BJ (cell line): ENCODE measurements around the gene SLC24A4. TPM values are rescaled to one million over a fixed set of nuclear protein-coding genes. Genes with fewer than 3 reads are reported as not detected.

Experiments used
- CTCF ChIA-PET: fragments of 350-600 bp; formaldehyde crosslinking; extraction: SDS; loops from one replicate; lab custom pipeline; 2021; ENCODE audit warnings: antibody characterized with exemption, inconsistent platforms; lab: Yijun Ruan, JAX
- POLR2A ChIA-PET: fragments of 300-600 bp; sonication (Branson Sonifier 250); formaldehyde crosslinking; extraction: SDS; loops from one replicate; lab custom pipeline; 2021; ENCODE audit warnings: antibody characterized with exemption; lab: Charles Lee
- DNase-seq: peaks from one replicate; pipeline ENCODE4 v3.0.0-alpha.2; 2011; ENCODE audit warnings: low read depth
- H3K27me3 ChIP-seq: 2 replicates; pipeline ENCODE4 v1.6.0; 2011; ENCODE audit warnings: low read length; ENCODE audit not compliant: control insufficient read depth, insufficient read depth
- H3K36me3 ChIP-seq: 2 replicates; pipeline ENCODE4 v1.5.1; 2011; ENCODE audit warnings: low read length; ENCODE audit not compliant: control insufficient read depth, insufficient read depth
- H3K4me3 ChIP-seq: 2 replicates; pipeline ENCODE4 v1.5.1; 2011; ENCODE audit warnings: low read depth, mild to moderate bottlenecking, control low read depth, low read length
- polyA plus RNA-seq: library from polyadenylated mRNA; depleted of rRNA; stranded (reverse); fragments of >200 nt; gene quantifications from 2 replicates; pipeline ENCODE4 v1.2.3, GENCODE V29; 2011
- TF ChIP-seq, protein P1 (sequence below): IDR thresholded peaks from 2 replicates; pipeline ENCODE4 v1.5.1; 2011; ENCODE audit warnings: low read depth, mild to moderate bottlenecking, control low read depth, inconsistent platforms, low read length, moderate library complexity; ENCODE audit not compliant: insufficient read depth

The SLC24A4 gene
- polyA plus RNA-seq, 1 experiment, result not detected

DNA sequence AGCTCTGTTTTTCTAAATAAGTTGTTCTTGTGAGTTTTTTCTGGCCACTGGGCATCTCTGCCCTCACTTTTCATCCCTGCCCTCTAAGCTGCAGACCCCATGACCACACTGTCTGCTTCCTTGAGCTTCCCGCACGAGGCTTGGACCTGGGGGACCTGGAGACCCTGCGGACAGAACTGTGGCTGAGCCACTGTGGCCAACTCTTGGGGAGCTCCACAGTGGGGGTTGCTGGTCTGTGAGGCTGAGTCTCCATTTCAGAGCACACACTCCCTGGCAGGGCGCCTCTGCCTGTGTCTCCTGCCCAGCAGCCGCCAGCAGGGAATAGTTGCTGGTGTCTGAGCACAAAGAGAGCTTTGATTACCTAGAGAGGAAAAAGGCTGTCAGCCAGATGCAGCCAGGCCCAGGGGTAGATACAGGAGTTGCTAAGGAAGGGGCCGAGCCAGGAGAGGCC, 177.6 kb downstream of the SLC24A4 start:
- CTCF ChIA-PET, result no interaction called here

DNA sequence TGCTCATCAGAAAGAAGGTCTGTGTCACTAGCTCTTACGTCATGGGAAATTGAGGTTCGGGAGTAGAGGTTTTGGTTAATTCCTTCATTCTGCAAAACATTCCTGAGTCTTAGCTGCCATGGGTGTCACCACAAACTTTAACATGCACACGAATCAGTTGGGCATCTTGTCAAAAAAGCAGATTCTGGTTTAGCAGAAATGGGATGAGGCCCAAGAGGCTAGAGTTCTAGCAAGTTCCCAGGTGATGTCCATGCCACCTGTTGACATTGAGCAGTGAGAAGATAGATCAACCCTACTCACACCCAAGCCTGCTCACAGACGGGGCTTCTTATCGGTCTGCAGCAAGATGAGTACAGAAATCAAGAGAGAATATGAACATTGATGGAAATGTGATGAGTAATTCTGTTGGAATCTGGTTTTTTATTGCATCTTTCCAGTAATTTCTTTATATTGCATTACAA, 179.0 kb downstream of the SLC24A4 start:
- peak; percentile 35 for DNase-seq
- no peaks in the 10 kb centered on the region; the same call in 1 of the 2 replicates for H3K27me3 ChIP-seq
- ChIA-PET CTCF (interaction anchor here (1.2 kb wide), 1 partner anchor 9 kb away, joined by 3 read pairs; no protein-coding TSS in a partner anchor), POLR2A (no interaction called here)
- H3K36me3 ChIP-seq, result no peaks in the 10 kb centered on the region
- H3K4me3 ChIP-seq, result no peak overlapping the region
- TF ChIP-seq, protein P1, sequence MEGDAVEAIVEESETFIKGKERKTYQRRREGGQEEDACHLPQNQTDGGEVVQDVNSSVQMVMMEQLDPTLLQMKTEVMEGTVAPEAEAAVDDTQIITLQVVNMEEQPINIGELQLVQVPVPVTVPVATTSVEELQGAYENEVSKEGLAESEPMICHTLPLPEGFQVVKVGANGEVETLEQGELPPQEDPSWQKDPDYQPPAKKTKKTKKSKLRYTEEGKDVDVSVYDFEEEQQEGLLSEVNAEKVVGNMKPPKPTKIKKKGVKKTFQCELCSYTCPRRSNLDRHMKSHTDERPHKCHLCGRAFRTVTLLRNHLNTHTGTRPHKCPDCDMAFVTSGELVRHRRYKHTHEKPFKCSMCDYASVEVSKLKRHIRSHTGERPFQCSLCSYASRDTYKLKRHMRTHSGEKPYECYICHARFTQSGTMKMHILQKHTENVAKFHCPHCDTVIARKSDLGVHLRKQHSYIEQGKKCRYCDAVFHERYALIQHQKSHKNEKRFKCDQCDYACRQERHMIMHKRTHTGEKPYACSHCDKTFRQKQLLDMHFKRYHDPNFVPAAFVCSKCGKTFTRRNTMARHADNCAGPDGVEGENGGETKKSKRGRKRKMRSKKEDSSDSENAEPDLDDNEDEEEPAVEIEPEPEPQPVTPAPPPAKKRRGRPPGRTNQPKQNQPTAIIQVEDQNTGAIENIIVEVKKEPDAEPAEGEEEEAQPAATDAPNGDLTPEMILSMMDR, result no peak

More for the DNA sequence above, 177.6 kb downstream of the SLC24A4 start:
- Histone ChIP-seq H3K27me3 (no peaks in the 10 kb centered on the region; the same call in 1 of the 2 replicates), H3K4me3 (no peak overlapping the region), H3K36me3 (no peaks in the 10 kb centered on the region)
- DNase-seq, result no peak
- TF ChIP-seq, protein P1, result no peak
- POLR2A ChIA-PET, result no interaction called here

DNA sequence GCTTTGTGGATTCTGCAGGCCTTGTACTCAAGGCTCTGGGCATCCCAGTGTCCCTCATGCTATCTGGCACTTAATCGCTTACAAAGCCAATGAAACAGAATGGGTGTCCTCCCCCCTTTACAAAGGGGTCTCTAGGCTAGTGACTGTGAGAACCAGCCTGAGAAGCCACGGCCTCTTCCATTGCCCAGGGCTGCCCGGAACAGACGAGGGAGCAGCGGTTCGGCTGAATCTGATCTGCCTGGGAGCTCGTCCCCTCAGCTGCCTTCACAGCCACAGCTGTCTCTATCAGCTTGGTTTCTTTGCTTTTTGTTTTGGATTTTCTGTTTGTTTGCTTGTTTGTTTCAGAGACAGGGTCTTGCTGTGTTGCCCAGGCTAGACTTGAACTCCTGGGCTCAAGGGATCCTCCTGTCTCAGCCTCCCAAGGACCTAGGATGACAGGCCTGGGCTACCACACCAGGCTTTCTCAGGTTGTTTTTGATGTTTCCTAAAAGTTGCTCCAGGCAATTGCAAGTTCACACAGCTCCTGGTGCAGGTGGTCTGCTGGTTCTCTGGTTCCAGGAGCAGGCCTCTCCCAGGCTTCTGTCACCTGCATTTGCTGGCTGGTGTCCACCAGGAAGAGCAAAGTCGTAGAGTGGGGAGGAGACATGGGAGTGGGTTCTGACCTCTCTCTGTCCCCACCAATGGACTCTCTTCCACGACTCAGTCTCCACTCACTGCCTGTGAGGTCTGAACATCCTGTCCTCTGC, 179.7 kb downstream of the SLC24A4 start:
- no peak for DNase-seq
- no peaks in the 10 kb centered on the region; the same call in 1 of the 2 replicates for H3K27me3 ChIP-seq
- POLR2A ChIA-PET, result no interaction called here
- no peaks in the 10 kb centered on the region for H3K36me3 ChIP-seq
- CTCF ChIA-PET, result no interaction called here
- no peak overlapping the region for H3K4me3 ChIP-seq
- TF ChIP-seq, protein P1, result no peak

DNA sequence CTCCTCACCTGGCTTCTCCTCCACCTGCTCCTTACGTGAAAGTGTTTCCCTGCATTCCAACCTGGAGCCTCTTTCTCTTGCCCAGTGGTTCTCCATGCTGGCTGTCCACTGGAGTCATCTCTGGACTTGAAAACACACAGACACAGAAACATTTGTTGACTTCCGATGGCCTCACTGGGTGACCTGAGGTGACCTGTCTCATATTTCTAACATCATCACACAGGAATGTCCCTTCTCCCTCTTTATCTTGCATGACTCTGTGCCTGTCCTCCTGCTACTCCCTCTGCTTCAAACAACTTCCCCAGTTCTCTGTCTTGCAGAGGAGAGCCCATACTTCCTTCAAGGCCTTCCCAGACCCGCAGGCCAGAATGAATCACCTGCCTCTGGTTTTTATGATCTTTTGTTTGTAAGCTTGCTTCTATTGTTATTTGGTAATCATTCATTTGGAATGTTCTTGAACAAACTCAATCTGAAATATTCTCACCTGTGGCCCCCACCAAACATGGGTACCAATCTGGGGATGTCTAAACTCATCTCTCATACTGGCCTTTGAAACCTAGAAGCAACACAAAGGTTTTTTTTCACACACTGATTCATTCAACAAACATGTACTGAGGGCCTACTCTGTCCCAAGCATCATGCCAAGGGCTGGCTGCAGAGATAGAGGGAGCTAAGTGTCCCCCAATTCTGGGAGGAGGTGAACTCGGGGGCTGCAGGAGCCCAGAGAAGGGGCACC, 181.0 kb downstream of the SLC24A4 start:
- H3K27me3 ChIP-seq, result no peaks in the 10 kb centered on the region
- CTCF ChIA-PET, result interaction anchor here (0.7 kb wide), 1 partner anchor 195 kb away, joined by 3 read pairs; no protein-coding TSS in a partner anchor
- no peak overlapping the region for H3K4me3 ChIP-seq
- POLR2A ChIA-PET, result no interaction called here
- TF ChIP-seq, protein P1, result 0 out of 2 replicates have a peak, but pooled peaks have one; percentile 21
- no peaks in the 10 kb centered on the region for H3K36me3 ChIP-seq
- DNase-seq, result peak; percentile 69

DNA sequence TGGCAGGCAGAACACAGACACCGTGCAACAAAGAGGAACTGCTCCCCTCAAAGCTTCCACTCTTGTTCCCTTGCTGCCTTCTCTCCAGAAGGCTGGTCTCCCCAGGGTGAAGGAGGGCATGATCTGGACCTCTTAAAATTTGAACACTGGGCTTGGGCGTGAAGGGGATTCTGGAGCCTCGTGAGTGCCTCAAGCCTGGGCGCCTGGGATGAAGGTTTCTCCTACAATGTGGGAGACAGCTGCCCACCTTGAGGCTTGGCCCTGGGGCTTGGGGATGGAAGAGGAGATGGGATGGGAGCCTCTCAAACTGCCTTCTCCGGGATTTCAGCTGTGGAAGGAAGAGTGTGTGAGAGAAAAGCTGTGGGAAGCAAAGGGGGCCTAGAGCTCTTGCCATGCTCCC, 182.9 kb downstream of the SLC24A4 start:
- CTCF ChIA-PET, result interaction anchor here (1.4 kb wide), 1 partner anchor 181 kb away, joined by 4 read pairs; no protein-coding TSS in a partner anchor
- no peak for DNase-seq
- Histone ChIP-seq H3K36me3 (no peaks in the 10 kb centered on the region), H3K4me3 (no peak overlapping the region), H3K27me3 (no peaks in the 10 kb centered on the region)
- TF ChIP-seq, protein P1, result no peak
- POLR2A ChIA-PET, result no interaction called here
